ENCODE results near the gene C1QTNF12. TPM values are rescaled to one million over a fixed set of nuclear protein-coding genes. Genes with fewer than 3 reads are reported as not detected.

Gene C1QTNF12
- total RNA-seq, 4 donors from 2014 or later, result 0.79 to 3.0 (median 1.7) TPM; not detected in 1

- no peak overlapping the region for H3K4me3 ChIP-seq
- no peaks in the 10 kb centered on the region for H3K9me3 ChIP-seq
- H3K27me3 ChIP-seq, result no peaks in the 10 kb centered on the region
- intact Hi-C loops (cut with DNase I), result no loop called here
- TF ChIP-seq, protein P1, sequence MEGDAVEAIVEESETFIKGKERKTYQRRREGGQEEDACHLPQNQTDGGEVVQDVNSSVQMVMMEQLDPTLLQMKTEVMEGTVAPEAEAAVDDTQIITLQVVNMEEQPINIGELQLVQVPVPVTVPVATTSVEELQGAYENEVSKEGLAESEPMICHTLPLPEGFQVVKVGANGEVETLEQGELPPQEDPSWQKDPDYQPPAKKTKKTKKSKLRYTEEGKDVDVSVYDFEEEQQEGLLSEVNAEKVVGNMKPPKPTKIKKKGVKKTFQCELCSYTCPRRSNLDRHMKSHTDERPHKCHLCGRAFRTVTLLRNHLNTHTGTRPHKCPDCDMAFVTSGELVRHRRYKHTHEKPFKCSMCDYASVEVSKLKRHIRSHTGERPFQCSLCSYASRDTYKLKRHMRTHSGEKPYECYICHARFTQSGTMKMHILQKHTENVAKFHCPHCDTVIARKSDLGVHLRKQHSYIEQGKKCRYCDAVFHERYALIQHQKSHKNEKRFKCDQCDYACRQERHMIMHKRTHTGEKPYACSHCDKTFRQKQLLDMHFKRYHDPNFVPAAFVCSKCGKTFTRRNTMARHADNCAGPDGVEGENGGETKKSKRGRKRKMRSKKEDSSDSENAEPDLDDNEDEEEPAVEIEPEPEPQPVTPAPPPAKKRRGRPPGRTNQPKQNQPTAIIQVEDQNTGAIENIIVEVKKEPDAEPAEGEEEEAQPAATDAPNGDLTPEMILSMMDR (IDR thresholded peaks at IDR 0.05), result no peak
- TF ChIP-seq POLR2A (IDR thresholded peaks at IDR 0.05), result no peak
- peaks cover 38 to 92% (median 48%) of the 10 kb centered on the region in 3 donors for H3K36me3 ChIP-seq
- H3K27ac ChIP-seq, result no peak overlapping the region
- peaks cover 9 to 48% (median 13%) of the 10 kb centered on the region in 3 donors for H3K4me1 ChIP-seq
- WGBS, 2 donors, result 60 to 78% methylated on average over 2 to 14 of the region's 34 CpGs
- DNase-seq, result no peak
Measured at GRCh38 chr1:1225238-1225845, 21.2 kb downstream of the C1QTNF12 start.

- no peak overlapping the region for H3K27ac ChIP-seq
- 93 to 100% methylated on average over 1 to 12 of the region's 21 CpGs for WGBS, 2 donors
- H3K36me3 ChIP-seq, result peaks cover 38 to 100% (median 48%) of the 10 kb centered on the region in 3 donors
- no peaks in the 10 kb centered on the region for H3K9me3 ChIP-seq
- no peaks in the 10 kb centered on the region for H3K27me3 ChIP-seq
- H3K4me3 ChIP-seq, result no peak overlapping the region
- TF ChIP-seq, protein P1 (IDR thresholded peaks at IDR 0.05), result no peak
- TF ChIP-seq POLR2A (IDR thresholded peaks at IDR 0.05), result no peak
- peaks cover 0 to 33% (median 0%) of the 10 kb centered on the region in 3 donors for H3K4me1 ChIP-seq
- no peak for DNase-seq
- intact Hi-C loops (cut with DNase I), result no loop called here
Measured at GRCh38 chr1:1223891-1224290, 22.6 kb downstream of the C1QTNF12 start.

GRCh38 chr1:1223321-1223720 lies 23.2 kb downstream of the C1QTNF12 start:
- WGBS, 2 donors, result 80 to 92% methylated on average over 1 to 5 of the region's 15 CpGs
- Histone ChIP-seq H3K4me3 (no peak overlapping the region), H3K27ac (no peak overlapping the region), H3K9me3 (no peaks in the 10 kb centered on the region), H3K36me3 (peaks cover 39 to 100% (median 43%) of the 10 kb centered on the region in 3 donors), H3K27me3 (no peaks in the 10 kb centered on the region), H3K4me1 (peaks cover 0 to 31% (median 0%) of the 10 kb centered on the region in 3 donors)
- intact Hi-C loops (cut with DNase I), result no loop called here
- TF ChIP-seq, protein P1 (IDR thresholded peaks at IDR 0.05), result no peak
- no peak for TF ChIP-seq POLR2A (IDR thresholded peaks at IDR 0.05)
- no peak for DNase-seq

- H3K27ac ChIP-seq, result no peak overlapping the region
- H3K4me1 ChIP-seq, result peaks cover 0 to 31% (median 1%) of the 10 kb centered on the region in 3 donors
- intact Hi-C loops (cut with DNase I), result no loop called here
- peaks cover 38 to 100% (median 38%) of the 10 kb centered on the region in 3 donors for H3K36me3 ChIP-seq
- H3K9me3 ChIP-seq, result no peaks in the 10 kb centered on the region
- no peak overlapping the region for H3K4me3 ChIP-seq
- no peak for TF ChIP-seq POLR2A (IDR thresholded peaks at IDR 0.05)
- TF ChIP-seq, protein P1 (IDR thresholded peaks at IDR 0.05), result no peak
- DNase-seq, result no peak
- WGBS, 2 donors, result 95 to 96% methylated on average over 22 to 40 of the region's 44 CpGs
- no peaks in the 10 kb centered on the region for H3K27me3 ChIP-seq
Measured at GRCh38 chr1:1222575-1223225, 23.8 kb downstream of the C1QTNF12 start.

- no peak overlapping the region for H3K27ac ChIP-seq
- 90% methylated on average over 9 of the region's 30 CpGs for WGBS, 2 donors
- intact Hi-C loops (cut with DNase I), result no loop called here
- H3K4me3 ChIP-seq, result no peak overlapping the region
- peaks cover 0 to 35% (median 4%) of the 10 kb centered on the region in 3 donors for H3K4me1 ChIP-seq
- H3K36me3 ChIP-seq, result peaks cover 33 to 100% (median 38%) of the 10 kb centered on the region in 3 donors
- H3K27me3 ChIP-seq, result no peaks in the 10 kb centered on the region
- TF ChIP-seq, protein P1 (IDR thresholded peaks at IDR 0.05), result no peak
- TF ChIP-seq POLR2A (IDR thresholded peaks at IDR 0.05), result no peak
- DNase-seq, result no peak
- H3K9me3 ChIP-seq, result no peaks in the 10 kb centered on the region
Measured at GRCh38 chr1:1221887-1222574, 24.5 kb downstream of the C1QTNF12 start.

Measured in esophagus squamous epithelium (tissue), 5 donors.